D721Med (cell line): ENCODE data around the gene NCOR1.
"Not testable (repeated sequence)": the region's sequence is repeated elsewhere in the genome, so short reads cannot be mapped to it uniquely, and the experiment has no call there.

Experiments used
- DNase-seq: peaks from one replicate; pipeline ENCODE4 v3.0.0; 2011; ENCODE audit warnings: low spot score; ENCODE audit not compliant: insufficient read length
- FAIRE-seq: peaks from 2 replicates; lab custom pipeline; 2011; peaks lifted over from hg19 to GRCh38; lab: Jason Lieb, UNC
- TF ChIP-seq, protein P1 (sequence below): IDR thresholded peaks from 2 replicates; pipeline ENCODE4 v1.5.1; 2012; ENCODE audit warnings: mild to moderate bottlenecking, control low read depth; ENCODE audit not compliant: insufficient read depth; ENCODE audit errors: missing control alignments

Gene NCOR1

DNA sequence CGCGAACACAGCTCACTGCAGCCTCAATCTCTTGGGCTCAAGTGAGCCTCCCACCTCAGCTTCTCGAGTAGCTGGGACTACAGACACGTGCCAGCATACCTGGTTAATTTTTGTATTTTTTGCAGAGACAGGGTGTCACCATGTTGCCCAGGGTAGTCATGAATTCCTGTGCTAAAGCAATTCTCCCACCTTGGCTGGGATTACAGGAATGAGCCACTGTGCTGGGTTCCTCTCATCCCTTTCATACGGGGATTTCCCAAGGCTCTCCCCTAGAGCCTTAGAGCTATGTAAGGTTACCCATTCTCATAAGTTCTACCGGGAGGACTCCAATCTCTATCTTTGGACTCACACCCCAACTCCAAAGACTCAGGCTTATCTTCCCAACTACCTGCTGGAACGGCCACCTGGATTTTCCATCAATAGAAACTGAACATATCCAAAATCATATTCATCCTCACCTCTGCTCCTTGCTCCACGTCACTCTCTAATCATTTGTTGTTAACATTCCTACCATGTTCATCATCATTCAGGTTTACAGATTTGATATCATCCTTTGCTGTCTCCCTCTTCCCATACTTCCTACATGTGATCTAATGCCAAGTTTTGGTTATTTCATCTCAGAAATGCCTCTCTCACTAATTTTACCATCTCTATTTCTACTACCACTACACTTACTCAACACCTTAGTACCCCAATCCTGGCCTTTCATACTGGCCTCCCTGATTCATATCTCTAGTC, 92.5 kb downstream of the NCOR1 start:
- no peak for DNase-seq
- no peak for FAIRE-seq
- TF ChIP-seq, protein P1, sequence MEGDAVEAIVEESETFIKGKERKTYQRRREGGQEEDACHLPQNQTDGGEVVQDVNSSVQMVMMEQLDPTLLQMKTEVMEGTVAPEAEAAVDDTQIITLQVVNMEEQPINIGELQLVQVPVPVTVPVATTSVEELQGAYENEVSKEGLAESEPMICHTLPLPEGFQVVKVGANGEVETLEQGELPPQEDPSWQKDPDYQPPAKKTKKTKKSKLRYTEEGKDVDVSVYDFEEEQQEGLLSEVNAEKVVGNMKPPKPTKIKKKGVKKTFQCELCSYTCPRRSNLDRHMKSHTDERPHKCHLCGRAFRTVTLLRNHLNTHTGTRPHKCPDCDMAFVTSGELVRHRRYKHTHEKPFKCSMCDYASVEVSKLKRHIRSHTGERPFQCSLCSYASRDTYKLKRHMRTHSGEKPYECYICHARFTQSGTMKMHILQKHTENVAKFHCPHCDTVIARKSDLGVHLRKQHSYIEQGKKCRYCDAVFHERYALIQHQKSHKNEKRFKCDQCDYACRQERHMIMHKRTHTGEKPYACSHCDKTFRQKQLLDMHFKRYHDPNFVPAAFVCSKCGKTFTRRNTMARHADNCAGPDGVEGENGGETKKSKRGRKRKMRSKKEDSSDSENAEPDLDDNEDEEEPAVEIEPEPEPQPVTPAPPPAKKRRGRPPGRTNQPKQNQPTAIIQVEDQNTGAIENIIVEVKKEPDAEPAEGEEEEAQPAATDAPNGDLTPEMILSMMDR: no peak

DNA sequence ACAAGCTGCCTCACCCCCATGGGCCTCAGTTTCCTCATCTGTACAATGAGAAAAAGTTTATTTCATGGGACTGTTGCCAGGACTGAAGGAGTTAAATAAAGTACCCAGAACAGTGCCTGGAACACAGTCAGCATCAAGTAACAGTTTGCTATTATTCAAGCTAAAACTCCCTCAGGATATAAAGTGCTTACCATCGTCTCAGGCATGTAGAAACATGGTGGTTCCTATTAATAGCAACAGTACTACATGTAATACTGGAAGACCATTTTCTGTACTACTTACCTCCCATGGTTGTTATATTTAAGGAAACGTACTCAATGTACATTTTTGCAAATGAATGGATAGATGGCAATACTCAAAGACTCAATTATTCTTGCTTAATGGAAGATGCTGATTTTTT, 93.4 kb downstream of the NCOR1 start:
- TF ChIP-seq, protein P1: no peak

DNA sequence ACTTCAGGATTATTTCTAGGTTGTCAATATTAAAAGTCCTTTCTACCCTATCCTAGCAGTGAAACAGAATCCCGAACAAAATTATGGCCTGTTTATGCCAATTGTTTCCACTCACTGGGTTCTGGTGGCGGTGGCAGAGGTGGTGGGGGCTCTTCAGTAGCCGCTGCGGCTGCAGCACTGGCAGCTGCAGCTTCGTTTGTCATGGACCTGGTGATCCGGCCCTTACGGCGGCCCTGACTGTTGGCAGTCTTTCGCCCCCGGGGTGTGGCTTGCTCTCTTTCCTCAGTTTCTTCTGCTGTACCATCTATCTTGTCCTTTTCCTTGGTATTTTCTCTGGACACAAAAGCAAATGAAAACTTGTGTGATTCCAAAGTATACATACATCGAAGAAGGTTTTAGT, 94.4 kb downstream of the NCOR1 start:
- no peak for FAIRE-seq
- TF ChIP-seq, protein P1: no peak
- no peak for DNase-seq

More for the DNA sequence above, 93.4 kb downstream of the NCOR1 start:
- DNase-seq: no peak
- FAIRE-seq: no peak

DNA sequence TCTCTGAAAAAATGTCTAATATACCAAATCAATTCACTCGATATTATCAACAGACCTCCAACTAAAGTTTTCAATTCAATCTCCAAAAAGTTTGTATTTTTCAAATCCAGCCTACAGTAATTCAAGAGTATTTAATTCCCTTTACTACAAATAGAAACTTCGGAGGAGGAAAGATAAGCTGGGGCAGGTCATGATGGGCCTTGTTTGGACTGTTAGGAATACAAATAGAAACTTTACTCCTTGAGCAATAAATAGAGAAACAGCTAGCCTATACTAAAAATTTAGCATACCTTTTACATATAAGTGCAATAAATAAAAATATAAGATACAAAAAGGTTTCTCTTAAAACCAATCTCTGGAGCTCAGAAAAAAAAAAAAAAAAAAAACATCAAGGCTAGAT, 98.2 kb downstream of the NCOR1 start:
- DNase-seq (no peak), FAIRE-seq (no peak)
- TF ChIP-seq, protein P1: no peak

DNA sequence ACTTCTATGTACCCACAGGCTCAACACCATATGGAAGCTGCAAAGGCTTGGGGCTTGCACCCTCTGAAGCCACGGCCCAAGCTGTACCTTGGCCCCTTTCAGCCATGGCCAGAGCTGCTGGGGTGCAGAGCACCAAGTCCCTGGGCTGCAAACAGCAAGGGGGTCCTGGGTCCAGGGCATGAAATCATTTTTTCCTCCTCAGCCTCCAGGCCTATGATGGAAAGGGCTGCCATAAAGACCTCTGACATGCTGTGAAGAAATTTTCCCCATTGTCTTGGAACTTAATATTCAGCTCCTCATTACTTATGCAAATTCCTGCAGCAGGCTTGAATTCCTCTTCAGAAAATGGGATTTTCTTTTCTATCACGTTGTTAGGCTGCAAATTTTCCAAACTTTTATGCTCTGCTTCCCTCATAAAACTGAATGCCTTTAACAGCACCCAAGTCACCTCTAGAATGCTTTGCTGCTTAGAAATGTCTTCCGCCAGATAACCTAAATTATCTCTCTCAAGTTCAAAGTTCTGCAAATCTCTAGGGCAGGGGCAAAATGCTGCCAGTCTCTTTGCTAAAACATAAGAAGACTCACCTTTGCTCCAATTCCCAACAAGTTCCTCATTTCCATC, 100.1 kb downstream of the NCOR1 start:
- not testable (repeated sequence) for DNase-seq, FAIRE-seq

DNA sequence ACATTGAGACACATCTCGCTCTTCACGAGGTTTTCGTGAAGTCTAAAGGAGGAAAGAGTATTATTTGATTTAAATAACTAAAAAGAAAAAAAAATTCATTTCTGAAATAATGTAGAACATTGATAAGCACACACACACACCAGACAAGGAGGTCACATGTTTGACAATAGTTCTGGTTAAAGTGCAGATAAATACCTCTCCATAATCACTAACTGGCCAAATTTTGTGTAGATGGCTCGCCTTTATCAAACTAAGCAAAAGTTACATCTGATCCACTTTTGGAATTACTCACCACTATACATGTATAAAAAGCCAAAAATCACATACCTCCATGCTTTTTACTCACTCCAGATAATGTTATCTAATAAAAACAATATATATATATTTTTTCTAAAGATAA, 106.5 kb downstream of the NCOR1 start:
- TF ChIP-seq, protein P1: no peak
- no peak for FAIRE-seq
- DNase-seq: no peak

DNA sequence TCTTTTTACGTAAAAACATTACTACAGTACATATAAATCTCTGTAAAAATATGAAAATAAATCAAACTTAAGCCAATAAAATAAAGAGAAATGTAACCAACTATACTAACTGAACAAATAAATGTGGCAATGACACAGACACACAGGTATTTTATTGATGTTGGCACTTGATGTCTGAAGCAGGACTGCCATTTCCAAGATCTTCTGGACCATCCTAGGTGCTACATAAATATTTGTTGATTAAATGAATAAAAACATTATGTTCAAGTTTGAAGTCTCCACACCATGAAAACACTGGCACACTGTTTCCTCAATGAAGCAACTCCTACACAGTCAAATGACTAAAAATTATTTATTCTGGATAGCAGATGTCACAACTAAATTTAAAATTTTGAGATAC, 106.9 kb downstream of the NCOR1 start:
- FAIRE-seq: no peak
- DNase-seq: no peak
- TF ChIP-seq, protein P1: no peak
